NB4 (cell line): ENCODE data around the gene CIAO2B.

Source experiments
- MYC ChIP-seq: IDR thresholded peaks from 2 replicates; pipeline ENCODE4 v1.6.1; 2011; ENCODE audit warnings: low read depth, low read length
- POLR2A ChIP-seq: IDR thresholded peaks from 2 replicates; pipeline ENCODE4 v1.6.1; 2011; ENCODE audit warnings: mild to moderate bottlenecking; ENCODE audit not compliant: insufficient read length; ENCODE audit errors: extremely low read depth
- TF ChIP-seq, protein P1 (sequence below): IDR thresholded peaks from one replicate; pipeline ENCODE4 v1.5.1; 2012; ENCODE audit warnings: low read depth, low read length
- TF ChIP-seq, protein P2 (sequence below): IDR thresholded peaks from 2 replicates; pipeline ENCODE4 v1.6.1; 2011; ENCODE audit warnings: low read depth, low read length

DNA sequence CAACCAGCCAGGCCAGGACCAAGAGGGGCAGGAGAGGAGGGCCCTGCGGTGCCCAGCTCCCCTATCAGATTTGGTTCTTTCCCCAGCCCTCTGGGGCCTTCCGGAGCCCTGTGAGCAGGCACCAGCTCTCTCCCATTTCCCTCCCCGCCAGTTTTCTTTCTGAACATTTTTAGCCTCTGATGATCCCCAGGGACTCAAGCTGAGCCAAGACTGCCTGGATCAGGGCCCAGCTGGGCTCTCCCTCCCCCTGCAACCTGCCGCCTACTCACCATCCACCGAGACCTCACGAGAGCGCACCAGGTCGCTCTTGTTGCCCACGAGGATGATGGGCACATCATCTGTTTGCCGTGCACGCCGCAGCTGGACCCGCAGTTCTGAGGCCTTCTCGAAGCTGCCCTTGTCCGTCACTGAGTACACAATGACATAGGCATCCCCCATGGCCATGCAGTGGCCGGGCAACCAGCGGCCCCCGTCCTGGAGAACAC, 10.9 kb downstream of the CIAO2B start:
- TF ChIP-seq POLR2A, result no peak
- TF ChIP-seq, protein P1, sequence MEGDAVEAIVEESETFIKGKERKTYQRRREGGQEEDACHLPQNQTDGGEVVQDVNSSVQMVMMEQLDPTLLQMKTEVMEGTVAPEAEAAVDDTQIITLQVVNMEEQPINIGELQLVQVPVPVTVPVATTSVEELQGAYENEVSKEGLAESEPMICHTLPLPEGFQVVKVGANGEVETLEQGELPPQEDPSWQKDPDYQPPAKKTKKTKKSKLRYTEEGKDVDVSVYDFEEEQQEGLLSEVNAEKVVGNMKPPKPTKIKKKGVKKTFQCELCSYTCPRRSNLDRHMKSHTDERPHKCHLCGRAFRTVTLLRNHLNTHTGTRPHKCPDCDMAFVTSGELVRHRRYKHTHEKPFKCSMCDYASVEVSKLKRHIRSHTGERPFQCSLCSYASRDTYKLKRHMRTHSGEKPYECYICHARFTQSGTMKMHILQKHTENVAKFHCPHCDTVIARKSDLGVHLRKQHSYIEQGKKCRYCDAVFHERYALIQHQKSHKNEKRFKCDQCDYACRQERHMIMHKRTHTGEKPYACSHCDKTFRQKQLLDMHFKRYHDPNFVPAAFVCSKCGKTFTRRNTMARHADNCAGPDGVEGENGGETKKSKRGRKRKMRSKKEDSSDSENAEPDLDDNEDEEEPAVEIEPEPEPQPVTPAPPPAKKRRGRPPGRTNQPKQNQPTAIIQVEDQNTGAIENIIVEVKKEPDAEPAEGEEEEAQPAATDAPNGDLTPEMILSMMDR, result no peak
- no peak for TF ChIP-seq MYC
- TF ChIP-seq, protein P2, sequence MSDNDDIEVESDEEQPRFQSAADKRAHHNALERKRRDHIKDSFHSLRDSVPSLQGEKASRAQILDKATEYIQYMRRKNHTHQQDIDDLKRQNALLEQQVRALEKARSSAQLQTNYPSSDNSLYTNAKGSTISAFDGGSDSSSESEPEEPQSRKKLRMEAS, result no peak
